ENCODE measurements around the gene ABCG1.

Gene ABCG1

GRCh38 chr21:42319851-42320572 is 101.1 kb downstream of the ABCG1 start:
- H3K27ac ChIP-seq (ENCODE audit: low read depth, low read length), result no peak overlapping the region
- no peaks in the 10 kb centered on the region for H3K36me3 ChIP-seq (ENCODE audit: control insufficient read depth in 1 of 2, insufficient read depth in 2 of 2, low read length in 2 of 2)
- H3K4me3 ChIP-seq (ENCODE audit: low read depth in 1 of 2, low read length in 2 of 2), result no peak overlapping the region
- H3K27me3 ChIP-seq (ENCODE audit: control insufficient read depth in 1 of 2, insufficient read depth in 2 of 2, low read length in 2 of 2), result no peaks in the 10 kb centered on the region
- H3K9me3 ChIP-seq (ENCODE audit: control insufficient read depth in 1 of 2, low read length in 2 of 2), result no peaks in the 10 kb centered on the region
- no peak overlapping the region for H3K9ac ChIP-seq (ENCODE audit: low read depth in 1 of 2, low read length in 2 of 2)
- H3K4me1 ChIP-seq (ENCODE audit: control insufficient read depth in 1 of 2, insufficient read depth in 2 of 2, low read length in 2 of 2), result peaks cover 28 to 30% of the 10 kb centered on the region in 2 donors

GRCh38 chr21:42320791-42321190 is 101.9 kb downstream of the ABCG1 start:
- Histone ChIP-seq H3K27me3 (ENCODE audit: control insufficient read depth in 1 of 2, insufficient read depth in 2 of 2, low read length in 2 of 2) (no peaks in the 10 kb centered on the region), H3K4me1 (ENCODE audit: control insufficient read depth in 1 of 2, insufficient read depth in 2 of 2, low read length in 2 of 2) (peaks cover 20 to 22% of the 10 kb centered on the region in 2 donors), H3K27ac (ENCODE audit: low read depth, low read length) (no peak overlapping the region), H3K36me3 (ENCODE audit: control insufficient read depth in 1 of 2, insufficient read depth in 2 of 2, low read length in 2 of 2) (no peaks in the 10 kb centered on the region), H3K4me3 (ENCODE audit: low read depth in 1 of 2, low read length in 2 of 2) (no peak overlapping the region), H3K9me3 (ENCODE audit: control insufficient read depth in 1 of 2, low read length in 2 of 2) (no peaks in the 10 kb centered on the region), H3K9ac (ENCODE audit: low read depth in 1 of 2, low read length in 2 of 2) (no peak overlapping the region)

- H3K36me3 ChIP-seq (ENCODE audit: control insufficient read depth in 1 of 2, insufficient read depth in 2 of 2, low read length in 2 of 2), result no peaks in the 10 kb centered on the region
- H3K9me3 ChIP-seq (ENCODE audit: control insufficient read depth in 1 of 2, low read length in 2 of 2), result no peaks in the 10 kb centered on the region
- no peak overlapping the region for H3K9ac ChIP-seq (ENCODE audit: low read depth in 1 of 2, low read length in 2 of 2)
- H3K4me1 ChIP-seq (ENCODE audit: control insufficient read depth in 1 of 2, insufficient read depth in 2 of 2, low read length in 2 of 2), result peaks cover 19 to 21% of the 10 kb centered on the region in 2 donors
- H3K4me3 ChIP-seq (ENCODE audit: low read depth in 1 of 2, low read length in 2 of 2), result no peak overlapping the region
- H3K27ac ChIP-seq (ENCODE audit: low read depth, low read length), result no peak overlapping the region
- no peaks in the 10 kb centered on the region for H3K27me3 ChIP-seq (ENCODE audit: control insufficient read depth in 1 of 2, insufficient read depth in 2 of 2, low read length in 2 of 2)
These were observed 102.3 kb downstream of the ABCG1 start for GRCh38 chr21:42321231-42321630.

- Histone ChIP-seq H3K4me3 (ENCODE audit: low read depth in 1 of 2, low read length in 2 of 2) (no peak overlapping the region), H3K9ac (ENCODE audit: low read depth in 1 of 2, low read length in 2 of 2) (no peak overlapping the region), H3K4me1 (ENCODE audit: control insufficient read depth in 1 of 2, insufficient read depth in 2 of 2, low read length in 2 of 2) (peaks cover 15% of the 10 kb centered on the region in 2 donors), H3K27ac (ENCODE audit: low read depth, low read length) (no peak overlapping the region), H3K9me3 (ENCODE audit: control insufficient read depth in 1 of 2, low read length in 2 of 2) (no peaks in the 10 kb centered on the region), H3K36me3 (ENCODE audit: control insufficient read depth in 1 of 2, insufficient read depth in 2 of 2, low read length in 2 of 2) (no peaks in the 10 kb centered on the region), H3K27me3 (ENCODE audit: control insufficient read depth in 1 of 2, insufficient read depth in 2 of 2, low read length in 2 of 2) (no peaks in the 10 kb centered on the region)
These were observed 102.9 kb downstream of the ABCG1 start for GRCh38 chr21:42321845-42322244.

GRCh38 chr21:42324896-42325295 is 106.0 kb downstream of the ABCG1 start:
- Histone ChIP-seq H3K36me3 (ENCODE audit: control insufficient read depth in 1 of 2, insufficient read depth in 2 of 2, low read length in 2 of 2) (no peaks in the 10 kb centered on the region), H3K9me3 (ENCODE audit: control insufficient read depth in 1 of 2, low read length in 2 of 2) (no peaks in the 10 kb centered on the region), H3K27me3 (ENCODE audit: control insufficient read depth in 1 of 2, insufficient read depth in 2 of 2, low read length in 2 of 2) (no peaks in the 10 kb centered on the region), H3K4me1 (ENCODE audit: control insufficient read depth in 1 of 2, insufficient read depth in 2 of 2, low read length in 2 of 2) (peaks cover 5% of the 10 kb centered on the region in 2 donors), H3K4me3 (ENCODE audit: low read depth in 1 of 2, low read length in 2 of 2) (no peak overlapping the region), H3K27ac (ENCODE audit: low read depth, low read length) (no peak overlapping the region), H3K9ac (ENCODE audit: low read depth in 1 of 2, low read length in 2 of 2) (no peak overlapping the region)

GRCh38 chr21:42330380-42331371 is 111.7 kb downstream of the ABCG1 start:
- Histone ChIP-seq H3K4me1 (ENCODE audit: control insufficient read depth in 1 of 2, insufficient read depth in 2 of 2, low read length in 2 of 2) (peaks cover 4 to 7% of the 10 kb centered on the region in 2 donors), H3K27ac (ENCODE audit: low read depth, low read length) (no peak overlapping the region), H3K27me3 (ENCODE audit: control insufficient read depth in 1 of 2, insufficient read depth in 2 of 2, low read length in 2 of 2) (no peaks in the 10 kb centered on the region), H3K4me3 (ENCODE audit: low read depth in 1 of 2, low read length in 2 of 2) (no peak overlapping the region), H3K36me3 (ENCODE audit: control insufficient read depth in 1 of 2, insufficient read depth in 2 of 2, low read length in 2 of 2) (no peaks in the 10 kb centered on the region), H3K9ac (ENCODE audit: low read depth in 1 of 2, low read length in 2 of 2) (no peak overlapping the region), H3K9me3 (ENCODE audit: control insufficient read depth in 1 of 2, low read length in 2 of 2) (no peaks in the 10 kb centered on the region)

- Histone ChIP-seq H3K9ac (ENCODE audit: low read depth in 1 of 2, low read length in 2 of 2) (no peak overlapping the region), H3K27ac (ENCODE audit: low read depth, low read length) (no peak overlapping the region), H3K4me1 (ENCODE audit: control insufficient read depth in 1 of 2, insufficient read depth in 2 of 2, low read length in 2 of 2) (peaks cover 4 to 7% of the 10 kb centered on the region in 2 donors), H3K36me3 (ENCODE audit: control insufficient read depth in 1 of 2, insufficient read depth in 2 of 2, low read length in 2 of 2) (no peaks in the 10 kb centered on the region), H3K9me3 (ENCODE audit: control insufficient read depth in 1 of 2, low read length in 2 of 2) (no peaks in the 10 kb centered on the region), H3K27me3 (ENCODE audit: control insufficient read depth in 1 of 2, insufficient read depth in 2 of 2, low read length in 2 of 2) (no peaks in the 10 kb centered on the region), H3K4me3 (ENCODE audit: low read depth in 1 of 2, low read length in 2 of 2) (no peak overlapping the region)
These were observed 112.7 kb downstream of the ABCG1 start for GRCh38 chr21:42331660-42332059.

- Histone ChIP-seq H3K9ac (ENCODE audit: low read depth in 1 of 2, low read length in 2 of 2) (no peak overlapping the region), H3K27ac (ENCODE audit: low read depth, low read length) (no peak overlapping the region), H3K4me1 (ENCODE audit: control insufficient read depth in 1 of 2, insufficient read depth in 2 of 2, low read length in 2 of 2) (peaks cover 7 to 8% of the 10 kb centered on the region in 2 donors), H3K36me3 (ENCODE audit: control insufficient read depth in 1 of 2, insufficient read depth in 2 of 2, low read length in 2 of 2) (no peaks in the 10 kb centered on the region), H3K4me3 (ENCODE audit: low read depth in 1 of 2, low read length in 2 of 2) (no peak overlapping the region), H3K9me3 (ENCODE audit: control insufficient read depth in 1 of 2, low read length in 2 of 2) (no peaks in the 10 kb centered on the region), H3K27me3 (ENCODE audit: control insufficient read depth in 1 of 2, insufficient read depth in 2 of 2, low read length in 2 of 2) (no peaks in the 10 kb centered on the region)
These were observed 113.8 kb downstream of the ABCG1 start for GRCh38 chr21:42332557-42333317.

GRCh38 chr21:42336054-42336453 is 117.1 kb downstream of the ABCG1 start:
- H3K36me3 ChIP-seq (ENCODE audit: control insufficient read depth in 1 of 2, insufficient read depth in 2 of 2, low read length in 2 of 2), result no peaks in the 10 kb centered on the region
- H3K27ac ChIP-seq (ENCODE audit: low read depth, low read length), result no peak overlapping the region
- H3K4me3 ChIP-seq (ENCODE audit: low read depth in 1 of 2, low read length in 2 of 2), result no peak overlapping the region
- peaks cover 14 to 15% of the 10 kb centered on the region in 2 donors for H3K4me1 ChIP-seq (ENCODE audit: control insufficient read depth in 1 of 2, insufficient read depth in 2 of 2, low read length in 2 of 2)
- H3K27me3 ChIP-seq (ENCODE audit: control insufficient read depth in 1 of 2, insufficient read depth in 2 of 2, low read length in 2 of 2), result no peaks in the 10 kb centered on the region
- H3K9ac ChIP-seq (ENCODE audit: low read depth in 1 of 2, low read length in 2 of 2), result no peak overlapping the region
- no peaks in the 10 kb centered on the region for H3K9me3 ChIP-seq (ENCODE audit: control insufficient read depth in 1 of 2, low read length in 2 of 2)

Data from duodenal mucosa (tissue), 2 donors.